Tibial nerve (tissue), 4 donors: Measurements from ENCODE around the gene AGPAT1. TPM values are rescaled to one million over a fixed set of nuclear protein-coding genes. Genes with fewer than 3 reads are reported as not detected.
A peak's percentile ranks its signal among the peaks of the same experiment; 100 is the strongest.
"Not testable (repeated sequence)": the region's sequence is repeated elsewhere in the genome, so short reads cannot be mapped to it uniquely, and the experiment has no call there.

ENCODE experiments used
- DNase-seq, 2 donors: peaks; one replicate each; pipeline ENCODE4 v3.0.0-alpha.2; 2019; ENCODE audit warnings: low spot score in 2 of 2
- H3K27ac ChIP-seq, 4 donors: fragments of 200-600 bp; sonication (generic) in 3 of 4; one replicate each; pipeline ENCODE4 v1.5.1; 2017 to 2019; ENCODE audit warnings: mild to moderate bottlenecking in 1 of 4
- H3K27me3 ChIP-seq, 2 donors: fragments of 200-600 bp; sonication (generic) in 1 of 2; one replicate each; pipeline versions ENCODE4 v1.5.1 to v1.6.0; 2017 to 2019
- H3K36me3 ChIP-seq, 3 donors: fragments of 200-600 bp; sonication (generic); one replicate each; pipeline ENCODE4 v1.5.1; 2018 to 2019
- H3K4me1 ChIP-seq, 4 donors: fragments of 200-600 bp; sonication (generic) in 3 of 4; one replicate each; pipeline ENCODE4 v1.5.1; 2017 to 2019
- H3K4me3 ChIP-seq, 4 donors: fragments of 200-600 bp; sonication (generic) in 3 of 4; one replicate each; pipeline ENCODE4 v1.5.1; 2017 to 2019; ENCODE audit warnings: mild to moderate bottlenecking in 1 of 4, moderate library complexity in 1 of 4
- H3K9me3 ChIP-seq, 4 donors: fragments of 200-600 bp; sonication (generic) in 3 of 4; one replicate each; pipeline ENCODE4 v1.5.1; 2017 to 2019
- CTCF ChIP-seq, 5 experiments: fragments of 200-600 bp in 3 of 5; fragments of 450-650 bp in 2 of 5; sonication (generic) in 3 of 5; IDR thresholded peaks; one replicate each; pipeline ENCODE4 v1.5.1; 2016 to 2019; ENCODE audit warnings: antibody characterized with exemption in 5 of 5, mild to moderate bottlenecking in 3 of 5, moderate library complexity in 2 of 5
- EP300 ChIP-seq, 2 donors: sonication (generic); formaldehyde crosslinking; IDR thresholded peaks; one replicate each; pipeline ENCODE4 v1.6.1; 2017; ENCODE audit warnings: antibody characterized with exemption in 2 of 2, mild to moderate bottlenecking in 1 of 2
- POLR2A ChIP-seq, 2 donors: fragments of 450-650 bp; IDR thresholded peaks; one replicate each; pipeline ENCODE4 v1.6.1; 2017; ENCODE audit warnings: antibody characterized with exemption in 2 of 2, mild to moderate bottlenecking in 2 of 2, moderate library complexity in 2 of 2
- WGBS, 2 donors: methylation state at CpG; one replicate each; pipeline ENCODE4 v1.1.5; 2018; 5-methylcytosine and 5-hydroxymethylcytosine counted together
- total RNA-seq, 4 donors: library from RNA; depleted of rRNA; stranded (reverse); fragments of >200 nt; gene quantifications; one replicate each; pipeline ENCODE4 v1.1.0, GENCODE V29; 2016

AGPAT1 gene
- total RNA-seq, 4 donors from 2014 or later, result 45.3 to 52.2 (median 48.1) TPM

DNA sequence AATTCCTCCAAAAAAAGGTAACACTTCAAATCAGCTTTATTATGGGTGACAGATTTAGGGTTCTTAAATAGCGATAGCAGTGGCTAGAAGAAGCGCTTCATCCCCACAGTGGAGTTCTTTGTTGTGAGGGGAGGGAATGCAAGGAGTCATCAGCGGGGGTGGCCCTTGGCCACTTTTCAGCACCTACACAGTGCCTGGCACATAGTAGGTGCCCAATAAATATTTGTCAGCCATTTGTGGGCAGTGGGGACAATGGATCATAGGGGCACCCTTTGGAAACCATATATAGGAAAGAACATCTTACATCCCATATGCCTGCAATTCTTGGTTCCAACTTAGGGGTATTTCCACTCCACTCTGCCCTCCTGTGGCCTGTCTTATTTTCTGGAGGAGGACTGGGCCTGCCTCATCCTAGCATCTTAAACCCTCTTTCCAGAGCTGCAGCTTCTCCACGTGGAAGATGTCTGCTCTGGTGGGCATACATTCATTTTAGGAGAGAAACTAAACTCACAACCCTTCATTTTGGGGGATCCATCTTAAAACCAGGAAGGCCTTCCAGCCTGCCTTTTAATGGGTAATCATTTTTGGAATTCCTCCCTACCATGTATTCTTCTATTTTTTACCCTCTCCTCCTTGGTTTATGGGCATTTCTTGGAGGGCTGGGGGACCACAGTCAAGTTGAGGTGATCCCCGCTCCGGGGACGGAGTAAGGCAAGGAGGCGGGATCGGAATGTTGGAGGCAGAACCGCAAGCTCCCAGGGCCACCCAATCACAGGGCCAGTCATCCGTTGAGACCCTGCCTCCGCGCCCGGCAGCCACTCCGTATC, 19.2 kb upstream of the AGPAT1 start:
- 11 to 14% methylated on average over 11 to 15 of the region's 15 CpGs for WGBS, 2 donors
- Histone ChIP-seq H3K27me3 (no peaks in the 10 kb centered on the region), H3K4me3 (peak overlapping the region; percentile 2 to 94 (median 39)), H3K27ac (peak overlapping the region; percentile 92 to 100 (median 100)), H3K9me3 (no peaks in the 10 kb centered on the region), H3K36me3 (no peaks in the 10 kb centered on the region), H3K4me1 (peaks cover 0 to 59% (median 49%) of the 10 kb centered on the region in 4 donors)
- peak in 1 of 2 donors; percentile 88 for TF ChIP-seq EP300 (IDR thresholded peaks at IDR 0.05)
- peak in 4 of 5 experiments; percentile 32 to 65 (median 56) for TF ChIP-seq CTCF (IDR thresholded peaks at IDR 0.05)
- TF ChIP-seq POLR2A (IDR thresholded peaks at IDR 0.05), result peak; percentile 91 to 94
- DNase-seq, result peak in 1 of 2 donors; percentile 62

DNA sequence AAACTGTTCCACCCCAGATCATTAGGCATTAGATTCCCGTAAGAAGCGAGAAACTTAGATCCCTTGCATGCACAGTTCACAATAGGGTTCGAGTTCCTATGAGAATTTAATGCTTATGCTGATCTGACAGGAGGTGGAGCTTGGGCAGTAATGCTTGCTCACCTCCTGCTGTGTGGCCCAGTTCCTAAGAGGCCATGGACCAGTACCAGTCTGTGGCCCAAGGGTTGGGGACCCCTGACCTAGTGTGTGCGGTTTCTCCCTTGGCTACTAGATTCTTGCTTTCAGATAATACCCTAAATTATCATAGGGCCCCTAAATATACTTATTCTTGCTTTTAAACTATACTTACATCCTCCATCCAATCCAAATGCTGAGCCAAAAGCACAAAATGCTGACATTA, 18.5 kb upstream of the AGPAT1 start:
- no peak for DNase-seq
- TF ChIP-seq POLR2A (IDR thresholded peaks at IDR 0.05), result no peak
- TF ChIP-seq EP300 (IDR thresholded peaks at IDR 0.05), result no peak
- TF ChIP-seq CTCF (IDR thresholded peaks at IDR 0.05), result no peak
- Histone ChIP-seq H3K27ac (peak overlapping the region; percentile 92 to 100 (median 100)), H3K27me3 (no peaks in the 10 kb centered on the region), H3K9me3 (no peaks in the 10 kb centered on the region), H3K4me1 (peaks cover 0 to 59% (median 49%) of the 10 kb centered on the region in 4 donors), H3K36me3 (no peaks in the 10 kb centered on the region), H3K4me3 (no peak overlapping the region)
- WGBS, 2 donors, result 81 to 82% methylated on average over 4 of the region's 4 CpGs

DNA sequence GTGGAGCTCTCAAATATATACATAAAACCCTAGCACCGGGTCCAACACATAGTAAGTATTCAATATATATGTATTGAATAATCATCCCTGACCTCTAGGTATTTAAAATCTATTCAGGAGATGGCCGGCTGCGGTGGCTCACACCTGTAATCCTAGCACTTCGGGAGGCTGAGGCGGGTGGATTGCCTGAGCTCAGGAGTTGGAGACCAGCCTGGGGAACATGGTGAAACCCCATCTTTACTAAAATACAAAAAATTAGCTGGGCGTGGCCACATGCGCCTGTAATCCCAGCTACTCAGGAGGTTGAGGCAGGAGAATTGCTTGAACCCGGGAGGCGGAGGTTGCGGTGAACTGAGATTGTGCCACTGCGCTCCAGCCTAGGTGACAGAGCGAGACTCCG, 17.2 kb upstream of the AGPAT1 start:
- not testable (repeated sequence) for H3K9me3 ChIP-seq, H3K36me3 ChIP-seq, H3K27me3 ChIP-seq, DNase-seq
- Histone ChIP-seq H3K4me1 (peaks cover 0 to 71% (median 59%) of the 10 kb centered on the region in 4 donors), H3K27ac (peak overlapping the region; percentile 97 to 100 (median 99)), H3K4me3 (peak overlapping the region in 2 of 4 donors; percentile 79 to 89)
- 80 to 83% methylated on average over 13 of the region's 13 CpGs for WGBS, 2 donors

DNA sequence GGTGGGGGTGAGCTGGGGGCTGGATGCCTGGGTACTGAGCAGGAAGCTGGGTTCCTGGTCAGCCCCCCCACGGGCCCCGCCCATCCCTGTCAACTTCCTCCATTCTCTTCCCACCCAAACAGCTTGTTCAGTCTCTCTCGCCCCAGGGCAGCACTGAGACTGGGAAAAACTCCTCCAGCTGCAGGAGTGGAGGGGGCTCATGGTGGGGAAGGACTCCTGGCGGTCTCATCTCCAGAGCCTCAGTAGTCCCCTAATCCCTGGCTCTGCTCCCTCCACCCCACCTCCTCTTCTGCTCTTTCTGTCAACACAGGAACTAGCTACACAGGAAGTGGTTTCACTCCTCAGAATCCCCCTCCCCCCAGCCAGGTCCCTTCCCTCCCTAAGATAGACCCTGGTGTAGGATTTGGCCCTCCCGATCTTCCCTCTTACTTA, 16.7 kb upstream of the AGPAT1 start, which contains the start of gene GPSM3:
GPSM3 (minus strand) TSS at position 36 of the 432 bp plus-strand sequence. CDS start 130 bp downstream, outside the sequence.
- peak within 1 kb of the TSS; percentile 16 to 89 (median 48) for H3K4me3 ChIP-seq
- peak within 1 kb of the TSS; percentile 97 to 100 (median 99) for H3K27ac ChIP-seq
- 20 to 32% methylated on average over 5 of the region's 5 CpGs for WGBS, 2 donors
- no peak for DNase-seq
- H3K36me3 ChIP-seq, result peaks cover 0 to 6% (median 0%) of the 10 kb centered on the region in 3 donors
- no peaks in the 10 kb centered on the region for H3K27me3 ChIP-seq
- TF ChIP-seq EP300 (IDR thresholded peaks at IDR 0.05), result peak in 1 of 2 donors; percentile 18
- no peak for TF ChIP-seq POLR2A (IDR thresholded peaks at IDR 0.05)
- H3K9me3 ChIP-seq, result no peaks in the 10 kb centered on the region
- H3K4me1 ChIP-seq, result peaks cover 0 to 76% (median 62%) of the 10 kb centered on the region in 4 donors

- H3K27me3 ChIP-seq, result no peaks in the 10 kb centered on the region
- whole genome bisulfite sequencing, 2 donors, result 70 to 71% methylated on average over 15 of the region's 15 CpGs
- no peak for TF ChIP-seq POLR2A (IDR thresholded peaks at IDR 0.05)
- TF ChIP-seq CTCF (IDR thresholded peaks at IDR 0.05), result no peak
- TF ChIP-seq EP300 (IDR thresholded peaks at IDR 0.05), result no peak
- H3K9me3 ChIP-seq, result no peaks in the 10 kb centered on the region
- no peak for DNase-seq
- H3K4me1 ChIP-seq, result peaks cover 0 to 76% (median 62%) of the 10 kb centered on the region in 4 donors
- H3K27ac ChIP-seq, result peak overlapping the region; percentile 97 to 100 (median 99)
- H3K4me3 ChIP-seq, result peak overlapping the region; percentile 16 to 89 (median 48)
- peaks cover 0 to 12% (median 4%) of the 10 kb centered on the region in 3 donors for H3K36me3 ChIP-seq
Measured at GRCh38 chr6:32191696-32192607, 16.1 kb upstream of the AGPAT1 start.
